IPS-20b (cell line): Measurements from ENCODE around the gene GUCD1.

ENCODE experiments used
- H3K27ac ChIP-seq: one replicate; pipeline ENCODE4 v1.5.1; 2013; ENCODE audit warnings: low read length
- H3K27me3 ChIP-seq: 2 replicates; pipeline ENCODE4 v1.6.1; 2013; ENCODE audit warnings: mild to moderate bottlenecking, low read length, inconsistent platforms; ENCODE audit not compliant: insufficient read depth
- H3K36me3 ChIP-seq: 2 replicates; pipeline ENCODE4 v1.6.1; 2013; ENCODE audit warnings: low read depth, mild to moderate bottlenecking, inconsistent platforms, low read length, moderate library complexity; ENCODE audit not compliant: insufficient read depth
- H3K4me1 ChIP-seq: 2 replicates; pipeline ENCODE4 v1.6.1; 2013; ENCODE audit warnings: mild to moderate bottlenecking, control low read depth, inconsistent platforms, low read length, moderate library complexity; ENCODE audit not compliant: insufficient read depth
- H3K4me3 ChIP-seq: 2 replicates; pipeline ENCODE4 v1.5.1; 2013; ENCODE audit warnings: mild to moderate bottlenecking, low read length, inconsistent platforms
- H3K9ac ChIP-seq: 2 replicates; pipeline ENCODE4 v1.6.1; 2013; ENCODE audit warnings: low read depth, mild to moderate bottlenecking, inconsistent platforms, low read length, moderate library complexity
- H3K9me3 ChIP-seq: 2 replicates; pipeline ENCODE4 v1.6.1; 2013; ENCODE audit warnings: mild to moderate bottlenecking, low read depth, low read length, inconsistent platforms; ENCODE audit not compliant: insufficient read depth

The GUCD1 gene

GRCh38 chr22:24517446-24517845 lies 37.5 kb downstream of the GUCD1 start:
- H3K27me3 ChIP-seq = no peaks in the 10 kb centered on the region
- H3K36me3 ChIP-seq = no peaks in the 10 kb centered on the region
- no peak overlapping the region for H3K4me3 ChIP-seq
- H3K9ac ChIP-seq = no peak overlapping the region
- no peak overlapping the region for H3K27ac ChIP-seq
- H3K4me1 ChIP-seq = peaks cover 7% of the 10 kb centered on the region; the same call in 1 of the 2 replicates
- no peaks in the 10 kb centered on the region for H3K9me3 ChIP-seq

- H3K27ac ChIP-seq = no peak overlapping the region
- H3K36me3 ChIP-seq = no peaks in the 10 kb centered on the region
- H3K27me3 ChIP-seq = no peaks in the 10 kb centered on the region
- H3K4me1 ChIP-seq = peaks cover 4% of the 10 kb centered on the region; the same call in 1 of the 2 replicates
- no peak overlapping the region for H3K4me3 ChIP-seq
- no peak overlapping the region for H3K9ac ChIP-seq
- no peaks in the 10 kb centered on the region for H3K9me3 ChIP-seq
These were observed 38.6 kb downstream of the GUCD1 start for GRCh38 chr22:24516301-24516737.

GRCh38 chr22:24515027-24515338 lies 40.0 kb downstream of the GUCD1 start:
- H3K9ac ChIP-seq = no peak overlapping the region
- H3K36me3 ChIP-seq = no peaks in the 10 kb centered on the region
- no peak overlapping the region for H3K27ac ChIP-seq
- peaks cover 4% of the 10 kb centered on the region; the same call in 1 of the 2 replicates for H3K4me1 ChIP-seq
- H3K9me3 ChIP-seq = no peaks in the 10 kb centered on the region
- no peaks in the 10 kb centered on the region for H3K27me3 ChIP-seq
- H3K4me3 ChIP-seq = no peak overlapping the region

- H3K27ac ChIP-seq = no peak overlapping the region
- no peaks in the 10 kb centered on the region for H3K36me3 ChIP-seq
- H3K4me3 ChIP-seq = no peak overlapping the region
- H3K27me3 ChIP-seq = no peaks in the 10 kb centered on the region
- no peaks in the 10 kb centered on the region for H3K9me3 ChIP-seq
- no peak overlapping the region for H3K9ac ChIP-seq
- H3K4me1 ChIP-seq = peaks cover 4% of the 10 kb centered on the region; the same call in 1 of the 2 replicates
These were observed 40.5 kb downstream of the GUCD1 start for GRCh38 chr22:24514241-24515026.

- no peak overlapping the region for H3K27ac ChIP-seq
- no peaks in the 10 kb centered on the region for H3K36me3 ChIP-seq
- no peak overlapping the region for H3K4me3 ChIP-seq
- H3K4me1 ChIP-seq = peaks cover 4% of the 10 kb centered on the region; the same call in 1 of the 2 replicates
- no peak overlapping the region for H3K9ac ChIP-seq
- H3K9me3 ChIP-seq = no peaks in the 10 kb centered on the region
- no peaks in the 10 kb centered on the region for H3K27me3 ChIP-seq
These were observed 41.3 kb downstream of the GUCD1 start for GRCh38 chr22:24513378-24514240.

- H3K27ac ChIP-seq = no peak overlapping the region
- no peaks in the 10 kb centered on the region for H3K27me3 ChIP-seq
- no peak overlapping the region for H3K9ac ChIP-seq
- H3K9me3 ChIP-seq = no peaks in the 10 kb centered on the region
- no peak overlapping the region for H3K4me3 ChIP-seq
- peaks cover 10% of the 10 kb centered on the region; the same call in 1 of the 2 replicates for H3K4me1 ChIP-seq
- no peaks in the 10 kb centered on the region for H3K36me3 ChIP-seq
These were observed 42.9 kb downstream of the GUCD1 start for GRCh38 chr22:24512043-24512442.

- no peak overlapping the region for H3K4me3 ChIP-seq
- no peak overlapping the region for H3K27ac ChIP-seq
- H3K9me3 ChIP-seq = no peaks in the 10 kb centered on the region
- H3K9ac ChIP-seq = no peak overlapping the region
- peaks cover 14% of the 10 kb centered on the region; the same call in 1 of the 2 replicates for H3K4me1 ChIP-seq
- H3K27me3 ChIP-seq = no peaks in the 10 kb centered on the region
- H3K36me3 ChIP-seq = no peaks in the 10 kb centered on the region
These were observed 44.0 kb downstream of the GUCD1 start for GRCh38 chr22:24510637-24511625.

- Histone ChIP-seq H3K9me3 (no peaks in the 10 kb centered on the region), H3K4me3 (peak overlapping the region; percentile 7; the same call in 1 of the 2 replicates), H3K27me3 (no peaks in the 10 kb centered on the region), H3K36me3 (no peaks in the 10 kb centered on the region), H3K4me1 (peaks cover 14% of the 10 kb centered on the region; the same call in 1 of the 2 replicates), H3K27ac (no peak overlapping the region), H3K9ac (no peak overlapping the region)
These were observed 47.2 kb downstream of the GUCD1 start for GRCh38 chr22:24507716-24508115.

- peak overlapping the region; percentile 48 for H3K27ac ChIP-seq
- H3K27me3 ChIP-seq = no peaks in the 10 kb centered on the region
- peak overlapping the region; percentile 7; the same call in 1 of the 2 replicates for H3K4me3 ChIP-seq
- H3K9me3 ChIP-seq = no peaks in the 10 kb centered on the region
- H3K9ac ChIP-seq = no peak overlapping the region; the same call in 1 of the 2 replicates
- peaks cover 14% of the 10 kb centered on the region; the same call in 1 of the 2 replicates for H3K4me1 ChIP-seq
- no peaks in the 10 kb centered on the region for H3K36me3 ChIP-seq
These were observed 48.0 kb downstream of the GUCD1 start for GRCh38 chr22:24506802-24507438.

- H3K9me3 ChIP-seq = no peaks in the 10 kb centered on the region
- no peak overlapping the region for H3K4me3 ChIP-seq
- H3K36me3 ChIP-seq = no peaks in the 10 kb centered on the region
- no peak overlapping the region for H3K9ac ChIP-seq
- no peak overlapping the region for H3K27ac ChIP-seq
- no peaks in the 10 kb centered on the region for H3K27me3 ChIP-seq
- peaks cover 14% of the 10 kb centered on the region; the same call in 1 of the 2 replicates for H3K4me1 ChIP-seq
These were observed 49.8 kb downstream of the GUCD1 start for GRCh38 chr22:24504956-24505736.
